Mucosa of rectum (tissue), 2 donors: ENCODE measurements around the gene RRAS.

Experiments used
- H3K27ac ChIP-seq, 2 donors: one replicate each; pipeline ENCODE4 v1.7.0; 2013; ENCODE audit warnings: inconsistent platforms in 2 of 2, low read depth in 2 of 2, low read length in 2 of 2
- H3K27me3 ChIP-seq, 2 donors: one replicate each; pipeline ENCODE4 v1.7.0; 2013; ENCODE audit warnings: low read length in 2 of 2; ENCODE audit not compliant: control insufficient read depth in 2 of 2, insufficient read depth in 2 of 2
- H3K36me3 ChIP-seq, 2 donors: one replicate each; pipeline ENCODE4 v1.7.0; 2013; ENCODE audit warnings: low read length in 2 of 2; ENCODE audit not compliant: control insufficient read depth in 2 of 2, insufficient read depth in 2 of 2
- H3K4me1 ChIP-seq, 2 donors: one replicate each; pipeline ENCODE4 v1.7.0; 2013; ENCODE audit warnings: low read length in 2 of 2, mild to moderate bottlenecking in 1 of 2; ENCODE audit not compliant: control insufficient read depth in 2 of 2, insufficient read depth in 2 of 2
- H3K4me3 ChIP-seq, 2 donors: one replicate each; pipeline ENCODE4 v1.7.0; 2013; ENCODE audit warnings: low read length in 2 of 2
- H3K9ac ChIP-seq, 2 donors: one replicate each; pipeline ENCODE4 v1.7.0; 2013; ENCODE audit warnings: low read length in 2 of 2, low read depth in 1 of 2, mild to moderate bottlenecking in 1 of 2
- H3K9me3 ChIP-seq, 2 donors: one replicate each; pipeline ENCODE4 v1.7.0; 2013; ENCODE audit warnings: low read length in 2 of 2; ENCODE audit not compliant: control insufficient read depth in 2 of 2
- donor health status: healthy.
- donor health status: Normal muscosa, but diverticular disease.

RRAS gene

DNA sequence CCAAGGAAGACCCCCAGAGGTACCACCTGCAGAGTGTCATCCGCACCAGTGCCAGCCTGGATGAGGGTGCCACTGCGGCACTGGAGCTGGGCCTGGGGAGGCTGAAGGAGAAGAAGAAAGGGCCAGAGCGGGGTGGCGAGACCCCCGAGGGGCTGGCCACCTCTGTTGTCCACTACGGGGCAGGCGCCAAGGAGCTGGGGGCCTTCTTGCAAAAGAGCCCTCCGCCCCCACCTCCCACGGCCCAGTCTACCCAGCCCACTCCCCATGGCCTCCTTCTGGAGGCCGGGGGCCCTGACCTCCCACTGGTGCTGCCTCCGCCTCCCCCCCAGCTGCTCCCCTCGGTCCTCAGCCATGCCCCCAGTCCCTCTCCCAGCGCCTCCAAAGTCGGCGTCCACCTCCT lies 43.5 kb downstream of the RRAS start:
- H3K36me3 ChIP-seq: peaks cover 28 to 34% of the 10 kb centered on the region in 2 donors

DNA sequence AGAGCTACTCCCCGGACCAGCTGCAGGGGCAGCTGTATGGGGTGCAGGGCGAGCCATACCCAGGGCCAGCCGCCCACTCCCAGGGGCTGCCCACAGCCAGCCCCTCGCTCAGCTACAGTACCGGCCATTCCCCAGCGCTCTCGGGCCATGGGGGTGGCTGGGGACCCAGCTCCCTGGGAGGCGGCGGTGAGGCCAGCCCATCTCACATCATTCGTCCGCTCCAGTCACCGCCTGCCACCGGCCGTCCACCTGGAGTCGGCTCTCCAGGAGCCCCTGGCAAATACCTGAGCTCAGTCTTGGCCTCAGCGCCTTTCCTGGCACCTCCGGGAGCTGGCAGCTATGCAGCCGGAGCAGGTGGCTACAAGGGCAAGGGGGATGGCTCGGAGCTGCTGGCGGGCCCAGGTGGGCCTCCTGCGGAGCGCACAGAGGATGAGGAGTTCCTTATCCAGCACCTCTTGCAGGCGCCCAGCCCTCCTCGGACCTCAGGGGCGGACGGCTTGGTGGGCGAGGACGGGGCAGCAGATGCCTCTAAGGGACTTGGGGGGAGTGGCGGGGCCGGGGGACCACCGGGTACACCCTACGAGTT lies 44.0 kb downstream of the RRAS start:
- Histone ChIP-seq H3K36me3 (peaks cover 25 to 32% of the 10 kb centered on the region in 2 donors), H3K4me1 (peaks cover 9 to 18% of the 10 kb centered on the region in 2 donors), H3K9me3 (no peaks in the 10 kb centered on the region), H3K4me3 (no peak overlapping the region), H3K9ac (no peak overlapping the region), H3K27ac (no peak overlapping the region), H3K27me3 (no peaks in the 10 kb centered on the region)

More for the DNA sequence above, 43.5 kb downstream of the RRAS start:
- Histone ChIP-seq H3K9ac (no peak overlapping the region), H3K27ac (no peak overlapping the region), H3K4me1 (peaks cover 9 to 18% of the 10 kb centered on the region in 2 donors), H3K9me3 (no peaks in the 10 kb centered on the region), H3K4me3 (no peak overlapping the region), H3K27me3 (no peaks in the 10 kb centered on the region)

DNA sequence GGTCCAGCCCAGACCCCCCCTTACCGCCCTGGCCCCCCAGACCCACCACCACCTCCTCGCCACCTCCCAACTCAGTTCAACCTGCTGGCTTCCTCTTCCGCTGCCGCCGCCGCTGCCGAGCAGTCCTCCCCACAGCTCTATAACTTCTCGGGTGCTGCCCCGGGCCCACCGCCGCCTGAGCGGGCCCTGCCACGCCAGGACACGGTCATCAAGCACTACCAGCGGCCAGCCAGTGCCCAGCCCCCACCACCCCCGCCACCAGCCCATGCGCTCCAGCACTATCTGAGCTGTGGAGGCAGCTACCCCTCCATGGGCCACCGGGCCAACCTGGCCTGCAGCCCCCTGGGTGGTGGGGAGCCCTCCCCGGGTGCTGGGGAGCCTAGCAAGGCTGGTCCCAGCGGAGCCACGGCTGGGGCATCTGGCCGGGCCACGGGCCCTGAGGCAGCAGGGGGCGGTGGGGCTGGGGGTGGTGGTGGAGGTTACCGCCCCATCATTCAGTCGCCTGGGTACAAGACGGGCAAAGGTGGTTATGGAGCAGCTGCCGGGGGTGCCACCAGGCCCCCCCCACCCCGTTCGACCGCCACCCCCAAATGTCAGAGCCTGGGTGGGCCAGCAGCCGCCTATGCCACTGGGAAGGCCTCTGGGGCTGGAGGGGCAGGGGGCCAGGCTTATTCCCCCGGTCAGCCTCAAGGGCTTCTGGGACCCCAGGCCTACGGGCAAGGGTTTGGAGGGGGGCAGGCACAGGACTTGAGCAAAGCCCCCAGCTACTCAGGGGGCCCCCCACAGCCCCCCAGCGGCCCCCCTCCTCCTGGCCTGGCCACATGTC lies 44.7 kb downstream of the RRAS start:
- H3K4me1 ChIP-seq: peaks cover 9 to 22% of the 10 kb centered on the region in 2 donors
- no peak overlapping the region for H3K9ac ChIP-seq
- H3K4me3 ChIP-seq: no peak overlapping the region
- peaks cover 24 to 30% of the 10 kb centered on the region in 2 donors for H3K36me3 ChIP-seq
- H3K27ac ChIP-seq: no peak overlapping the region
- no peaks in the 10 kb centered on the region for H3K27me3 ChIP-seq
- H3K9me3 ChIP-seq: no peaks in the 10 kb centered on the region

DNA sequence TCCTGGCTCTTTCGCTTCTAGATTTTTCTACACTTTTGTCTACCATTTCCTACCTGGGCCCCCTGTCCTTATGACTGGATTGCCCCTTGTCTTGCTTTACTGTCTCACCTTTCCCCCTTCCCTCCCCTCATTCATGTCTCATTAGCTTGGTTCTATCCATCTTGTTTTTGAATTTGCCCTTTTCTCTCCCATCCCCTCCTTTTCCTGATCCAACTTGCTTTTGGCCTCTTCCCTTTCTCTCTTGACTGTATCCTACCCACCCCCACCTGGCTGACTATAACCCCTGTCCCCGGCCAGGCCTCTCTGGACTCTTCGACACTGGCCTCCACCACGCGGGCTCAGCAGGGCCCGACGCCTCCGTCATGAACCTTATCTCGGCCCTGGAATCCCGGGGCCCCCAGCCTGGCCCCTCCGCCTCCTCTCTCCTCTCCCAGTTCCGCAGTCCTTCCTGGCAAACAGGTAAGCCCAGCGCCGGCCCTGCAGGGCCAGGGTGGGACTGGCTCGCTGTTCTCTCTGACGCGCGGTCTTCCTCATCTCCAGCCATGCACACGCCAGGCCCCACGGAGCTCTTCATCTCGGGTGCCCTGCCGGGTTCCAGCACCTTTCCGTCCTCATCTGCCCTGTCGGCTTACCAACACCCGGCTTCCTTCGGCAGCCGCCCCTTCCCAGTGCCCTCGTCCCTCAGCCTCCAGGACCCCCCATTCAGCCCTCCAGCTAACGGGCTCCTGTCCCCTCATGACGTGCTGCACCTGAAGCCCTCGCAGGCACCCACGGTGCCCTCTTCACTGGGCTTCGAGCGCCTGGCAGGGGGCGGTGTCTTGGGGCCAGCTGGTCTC lies 45.6 kb downstream of the RRAS start:
- Histone ChIP-seq H3K27me3 (no peaks in the 10 kb centered on the region), H3K9ac (peak overlapping the region in 1 of 2 donors; percentile 71), H3K4me1 (peaks cover 9 to 22% of the 10 kb centered on the region in 2 donors), H3K9me3 (no peaks in the 10 kb centered on the region), H3K27ac (peak overlapping the region in 1 of 2 donors; percentile 97), H3K36me3 (peaks cover 16 to 24% of the 10 kb centered on the region in 2 donors), H3K4me3 (peak overlapping the region in 1 of 2 donors; percentile 72)

DNA sequence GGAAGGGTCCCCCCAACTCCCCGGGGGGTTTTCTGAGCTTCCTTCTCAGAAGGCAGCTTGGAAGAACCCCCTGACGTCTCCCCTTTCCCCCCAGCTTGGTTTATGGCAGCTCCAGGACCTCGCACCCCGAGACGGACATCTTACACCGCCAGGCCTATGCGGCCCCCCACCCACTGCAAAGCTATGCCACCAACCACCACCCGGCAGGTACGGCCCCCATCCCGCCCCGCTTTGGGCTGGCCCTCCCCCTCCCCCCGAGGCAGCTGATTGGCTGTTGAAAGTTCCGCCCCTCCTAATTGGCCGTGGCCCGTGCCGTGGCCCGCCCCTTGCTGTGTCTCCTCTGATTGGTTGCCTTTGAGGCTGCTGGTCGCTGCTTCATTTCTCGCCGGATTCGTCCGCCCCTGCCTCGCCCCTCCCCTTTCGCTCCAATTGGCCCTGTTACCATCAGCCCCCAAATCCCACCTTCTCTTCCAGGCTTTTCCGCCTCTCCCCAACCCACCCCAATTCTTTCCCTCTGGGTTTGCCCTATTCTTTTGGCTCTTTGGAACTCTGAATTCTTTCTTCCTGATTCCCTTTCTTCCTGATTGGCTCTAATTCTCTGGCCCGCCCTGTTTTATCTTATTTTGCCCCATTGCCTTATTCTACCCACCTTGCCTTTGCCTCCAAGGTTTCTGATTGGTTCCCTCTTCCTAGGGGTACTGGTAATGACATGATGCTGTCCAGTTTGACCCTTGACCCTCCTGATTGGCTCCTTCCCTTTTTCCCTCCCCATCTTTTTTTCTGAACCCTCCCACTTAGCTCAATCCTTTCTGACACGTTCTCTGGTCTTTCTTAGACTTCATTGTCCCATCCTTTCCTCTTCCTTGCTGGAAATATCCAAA lies 46.5 kb downstream of the RRAS start:
- peaks cover 11 to 16% of the 10 kb centered on the region in 2 donors for H3K36me3 ChIP-seq
- no peaks in the 10 kb centered on the region for H3K27me3 ChIP-seq
- H3K4me3 ChIP-seq: peak overlapping the region; percentile 70 to 74
- peaks cover 9 to 22% of the 10 kb centered on the region in 2 donors for H3K4me1 ChIP-seq
- peak overlapping the region; percentile 49 to 71 for H3K9ac ChIP-seq
- H3K9me3 ChIP-seq: no peaks in the 10 kb centered on the region
- H3K27ac ChIP-seq: peak overlapping the region; percentile 86 to 97

DNA sequence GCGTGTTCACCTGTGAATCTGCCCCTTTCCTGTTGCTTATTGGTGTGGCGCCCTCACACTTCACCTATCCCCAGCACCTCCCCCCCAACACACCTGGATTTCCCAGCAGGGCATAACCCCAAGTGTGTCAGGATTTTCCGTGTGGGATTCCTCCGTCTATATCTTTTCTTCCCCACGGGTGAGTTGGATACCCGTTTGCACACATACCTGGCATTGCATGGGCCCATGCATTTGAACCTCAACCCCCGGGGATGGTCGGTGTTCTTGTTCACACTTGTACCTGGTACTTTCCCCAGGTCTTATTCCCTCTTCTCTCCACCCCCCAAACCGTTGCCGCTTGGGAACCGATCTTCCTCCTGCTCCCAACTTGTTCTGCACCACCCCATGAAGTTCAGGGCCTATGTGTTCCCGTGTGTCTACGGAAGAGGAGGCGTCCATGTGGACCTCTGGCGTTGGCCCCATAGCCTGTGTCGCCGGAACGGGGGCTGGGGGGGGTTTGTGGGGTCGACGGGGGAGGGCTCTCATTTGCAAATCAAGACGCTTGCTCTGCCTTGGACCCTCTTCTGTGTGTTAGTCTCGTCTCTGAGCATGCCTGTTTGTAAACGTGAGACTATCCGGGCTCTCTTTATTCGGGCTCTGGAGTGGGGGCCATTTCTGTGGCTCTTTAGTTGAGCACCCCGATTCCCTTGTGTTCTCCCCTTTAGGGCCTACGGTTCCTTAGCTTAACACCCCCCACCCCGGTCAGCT lies 47.3 kb downstream of the RRAS start:
- Histone ChIP-seq H3K36me3 (peaks cover 8 to 13% of the 10 kb centered on the region in 2 donors), H3K9me3 (no peaks in the 10 kb centered on the region), H3K27me3 (no peaks in the 10 kb centered on the region), H3K4me3 (peak overlapping the region; percentile 70 to 74), H3K4me1 (peaks cover 9 to 22% of the 10 kb centered on the region in 2 donors), H3K27ac (peak overlapping the region; percentile 42 to 97), H3K9ac (peak overlapping the region; percentile 52 to 55)

DNA sequence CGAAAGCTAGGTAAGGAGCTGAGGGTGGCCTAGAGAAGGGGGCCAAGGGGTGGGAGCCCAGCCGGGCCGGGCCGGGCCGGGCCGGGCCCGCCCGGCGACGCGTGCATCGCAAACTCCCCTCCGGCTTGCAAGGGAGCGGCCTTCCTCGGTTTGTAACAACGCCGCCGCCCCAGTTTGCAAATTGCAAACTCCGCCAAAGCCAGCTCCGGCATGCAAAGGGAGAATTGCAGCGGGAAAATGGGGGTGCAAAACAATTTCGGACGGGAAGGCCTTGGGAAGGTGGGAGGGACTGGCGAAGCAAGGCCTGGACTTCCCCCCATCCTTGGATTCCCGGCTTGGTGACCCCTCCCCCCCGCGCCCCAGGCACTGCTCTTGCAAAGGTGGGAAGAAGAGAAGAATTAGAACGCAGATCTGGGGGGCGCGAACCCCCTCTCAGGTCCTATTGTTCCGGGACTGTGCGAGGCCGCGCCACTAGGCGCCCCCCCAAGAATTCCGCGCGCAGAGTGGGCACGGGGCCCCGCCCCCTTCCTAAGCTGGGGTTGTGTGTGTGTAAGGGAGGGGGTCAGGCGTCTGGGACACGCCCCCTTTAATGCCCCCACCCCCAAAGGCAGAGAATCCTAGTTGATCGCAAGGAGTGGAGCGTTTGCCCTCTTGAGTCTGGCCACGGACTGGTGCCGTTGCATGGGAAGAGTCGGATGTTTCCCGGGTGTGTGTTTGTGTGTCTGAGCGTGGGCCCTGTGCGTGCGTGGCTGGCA lies 48.0 kb downstream of the RRAS start:
- Histone ChIP-seq H3K9ac (peak overlapping the region; percentile 52 to 55), H3K9me3 (no peaks in the 10 kb centered on the region), H3K4me3 (peak overlapping the region; percentile 70 to 74), H3K36me3 (peaks cover under 1 to 13% of the 10 kb centered on the region in 2 donors), H3K27ac (peak overlapping the region; percentile 72 to 97), H3K4me1 (peaks cover 9 to 22% of the 10 kb centered on the region in 2 donors), H3K27me3 (no peaks in the 10 kb centered on the region)

DNA sequence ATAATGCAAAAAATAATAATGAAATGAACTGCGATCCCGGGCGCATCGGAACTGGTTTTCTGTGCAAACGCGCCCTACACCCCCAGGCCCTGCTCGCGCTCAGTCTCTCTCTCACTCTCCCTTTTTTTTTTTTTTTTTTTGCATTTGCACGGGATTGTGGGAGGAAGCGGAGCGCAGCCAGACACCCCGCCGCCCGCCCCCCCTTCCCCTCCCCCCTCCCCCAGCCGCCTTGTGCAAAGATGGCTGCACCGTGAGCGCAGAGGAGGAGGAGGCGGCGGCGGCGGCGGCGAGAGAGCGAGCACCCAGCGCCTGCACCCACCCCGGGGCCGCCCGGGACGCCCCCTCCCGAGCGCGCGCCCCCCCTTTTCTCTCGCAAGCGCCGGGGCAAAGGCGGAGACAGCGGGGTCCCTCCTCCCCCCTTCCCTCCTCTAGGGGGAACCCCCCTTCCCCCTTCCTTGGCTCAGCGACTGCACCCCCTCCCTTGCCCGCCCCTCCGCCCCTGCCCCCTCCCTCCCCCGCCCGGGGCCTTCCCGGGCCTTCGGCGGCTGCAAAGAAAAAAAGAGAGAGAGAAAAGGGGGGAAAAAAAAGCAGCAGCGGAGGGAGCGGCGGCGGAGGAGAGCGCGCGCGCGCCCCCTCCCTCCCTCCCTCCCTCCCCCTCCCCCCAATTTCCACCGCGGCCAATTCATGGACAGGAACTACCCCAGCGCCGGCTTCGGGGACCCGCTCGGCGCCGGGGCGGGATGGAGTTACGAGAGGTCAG lies 48.8 kb downstream of the RRAS start, which contains the start of gene PRR12:
Gene PRR12, plus strand, starts transcription at position 212 of the 760 bp plus-strand sequence. Its CDS starts 473 bp downstream, at position 685.
- peaks cover 9 to 22% of the 10 kb centered on the region in 2 donors for H3K4me1 ChIP-seq
- H3K9ac ChIP-seq: peak within 1 kb of the TSS; percentile 92 to 96
- peak within 1 kb of the TSS; percentile 93 to 97 for H3K27ac ChIP-seq
- no peaks in the 10 kb centered on the region for H3K27me3 ChIP-seq
- no peaks in the 10 kb centered on the region for H3K9me3 ChIP-seq
- H3K4me3 ChIP-seq: peak within 1 kb of the TSS; percentile 86 to 89
- peaks cover 0 to 13% of the 10 kb centered on the region in 2 donors for H3K36me3 ChIP-seq
